Hypothalamus (tissue), 51 donors: ENCODE data around the gene ZNF618.

Source experiments
- DNase-seq, 51 donors: peaks; one replicate each; lab custom pipeline; 2025; lab: John Stamatoyannopoulos, UW

The ZNF618 gene

GRCh38 chr9:114014044-114014443, 137.9 kb downstream of the ZNF618 start:
- DNase-seq = no peak

DNA sequence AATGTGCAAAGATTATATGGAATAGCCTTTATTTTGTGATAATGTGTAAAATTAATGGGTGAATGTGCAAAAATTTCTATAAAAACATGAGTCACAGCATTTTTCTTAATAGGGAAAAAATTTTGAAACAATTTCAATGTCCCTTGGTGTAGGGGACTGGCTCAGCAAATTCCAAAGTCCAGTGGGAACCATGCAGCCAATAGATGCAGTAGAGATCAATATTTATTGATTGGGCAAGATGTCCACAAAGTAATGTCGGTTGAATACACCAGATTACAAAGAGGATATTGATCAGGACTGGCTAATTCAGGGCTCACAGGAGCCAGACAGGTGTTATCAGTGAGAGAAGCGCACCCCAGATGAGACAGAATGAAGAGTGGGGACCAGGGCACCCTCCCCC, 139.5 kb downstream of the ZNF618 start:
- no peak for DNase-seq

DNA sequence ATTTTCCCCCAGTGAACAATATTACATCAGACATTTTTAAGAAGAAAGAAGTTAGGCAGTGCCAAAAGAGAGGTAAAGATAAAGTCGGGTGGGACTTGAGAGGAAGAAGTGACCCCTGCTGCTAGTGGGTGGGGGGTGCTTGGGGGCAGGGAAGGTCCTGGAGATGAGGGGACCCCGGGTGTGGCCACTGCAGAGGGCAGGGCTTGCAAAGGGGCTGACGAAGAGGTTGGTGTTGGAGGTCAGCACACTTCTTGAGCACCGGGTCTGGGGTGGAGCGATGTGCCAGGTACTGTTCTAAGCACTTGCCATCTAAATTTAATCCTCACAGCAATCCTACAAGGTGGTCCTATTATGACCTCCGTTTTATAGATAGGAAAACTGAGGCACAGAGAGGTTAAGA, 140.0 kb downstream of the ZNF618 start:
- DNase-seq = no peak

GRCh38 chr9:114016629-114017423, 140.7 kb downstream of the ZNF618 start:
- DNase-seq = no peak

DNA sequence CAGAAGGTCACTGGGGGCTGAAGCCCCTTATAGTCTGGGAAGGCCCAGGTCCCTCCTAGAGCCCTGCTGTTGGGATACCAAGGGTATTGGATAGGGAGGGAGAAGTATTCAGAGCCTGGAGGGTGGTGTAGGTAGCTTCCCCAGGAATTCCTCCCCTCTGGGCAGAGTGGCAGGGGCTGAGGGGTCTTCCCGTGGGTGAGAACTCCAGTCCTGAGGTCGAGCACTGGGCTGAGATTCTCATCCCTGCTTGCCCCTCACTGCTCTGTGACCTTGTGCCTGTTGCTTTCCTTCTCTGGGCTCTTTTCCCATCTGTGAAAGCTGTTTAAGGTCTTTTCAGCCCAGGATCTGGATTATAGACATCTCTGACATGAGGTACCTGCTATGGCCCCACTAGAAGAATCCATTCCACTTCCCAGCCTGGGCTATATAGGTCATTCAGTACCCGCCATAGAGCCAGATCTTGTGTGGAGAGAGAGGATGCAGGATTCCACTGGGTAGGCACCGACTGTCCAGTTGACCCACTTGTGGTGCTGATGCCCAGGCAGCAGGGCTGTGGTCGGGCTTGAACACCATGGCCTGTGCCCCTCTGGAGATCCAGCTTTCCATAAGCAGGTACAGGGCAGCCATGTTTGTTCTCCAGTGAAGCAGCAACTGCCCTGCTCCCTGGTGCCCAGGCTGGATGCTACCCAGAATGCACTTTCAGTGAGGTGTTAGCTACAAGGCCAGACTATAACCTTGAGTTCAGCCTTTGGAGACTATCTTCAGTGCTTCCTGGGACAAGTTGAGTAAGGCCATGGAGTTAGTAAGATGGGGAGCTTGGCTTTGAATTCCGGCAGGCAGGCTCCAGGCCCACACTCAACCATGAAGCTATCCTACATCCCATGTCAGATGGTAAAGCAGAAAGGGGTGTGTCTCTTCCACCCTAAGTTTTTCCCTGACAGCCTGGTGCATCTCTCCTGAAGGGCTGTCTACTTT, 141.9 kb downstream of the ZNF618 start:
- no peak for DNase-seq

DNA sequence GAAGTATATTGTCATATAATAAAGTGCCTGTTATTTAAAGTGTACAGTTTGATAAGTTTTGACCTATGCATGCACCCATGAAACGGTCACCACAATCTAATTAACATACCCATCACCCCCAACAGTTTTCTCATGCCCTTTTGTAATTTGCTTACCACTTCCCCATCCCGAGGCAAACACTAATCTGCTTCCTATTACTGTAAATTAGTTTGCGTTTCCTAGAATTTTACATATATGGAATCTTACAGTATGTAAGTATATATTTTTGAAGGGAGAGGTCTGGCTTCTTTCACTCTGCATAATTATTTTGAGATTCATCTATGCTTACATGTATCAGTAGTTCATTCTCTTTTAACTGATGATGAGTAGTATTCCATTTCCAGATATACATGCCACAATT, 145.5 kb downstream of the ZNF618 start:
- no peak for DNase-seq

DNA sequence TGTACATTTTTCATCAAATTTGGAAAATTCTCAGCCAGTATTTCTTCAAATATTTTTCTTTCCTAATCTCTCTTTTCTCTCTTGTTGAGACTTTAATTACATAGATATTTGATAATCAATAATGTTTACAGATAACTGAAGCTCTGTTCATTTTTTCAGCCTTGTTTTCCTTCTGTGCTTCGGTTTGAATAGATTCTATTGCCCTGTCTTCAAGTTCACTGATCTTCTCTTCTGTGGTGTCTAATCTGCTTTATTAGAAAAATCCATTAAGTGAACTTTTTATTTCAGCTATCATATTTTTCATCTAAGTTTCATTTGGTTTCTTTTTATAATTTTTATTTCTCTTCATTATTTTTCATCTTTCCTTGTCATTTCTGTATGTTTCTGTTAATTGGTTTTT, 147.9 kb downstream of the ZNF618 start:
- no peak for DNase-seq

- DNase-seq = no peak
Observed at GRCh38 chr9:114025196-114025753, 149.2 kb downstream of the ZNF618 start.

DNA sequence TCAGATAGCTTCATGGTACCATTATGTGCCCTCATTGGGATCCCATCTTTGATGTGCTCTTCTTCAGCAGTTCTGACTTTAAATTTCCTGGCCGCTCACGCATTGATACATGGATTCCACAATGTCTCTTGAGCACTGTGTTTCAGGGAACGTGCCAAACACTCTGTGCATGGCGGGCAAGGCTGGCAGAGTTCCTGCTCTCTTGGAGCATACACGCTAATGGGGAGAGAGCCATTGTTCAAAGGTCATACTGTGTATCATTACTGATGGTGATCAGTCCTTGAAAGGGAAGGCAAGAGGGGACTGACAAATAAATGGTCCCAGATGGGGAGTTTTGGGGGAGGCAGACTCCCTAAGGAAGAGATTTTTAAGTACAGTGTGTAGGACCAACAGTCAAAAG, 149.7 kb downstream of the ZNF618 start:
- DNase-seq = no peak

DNA sequence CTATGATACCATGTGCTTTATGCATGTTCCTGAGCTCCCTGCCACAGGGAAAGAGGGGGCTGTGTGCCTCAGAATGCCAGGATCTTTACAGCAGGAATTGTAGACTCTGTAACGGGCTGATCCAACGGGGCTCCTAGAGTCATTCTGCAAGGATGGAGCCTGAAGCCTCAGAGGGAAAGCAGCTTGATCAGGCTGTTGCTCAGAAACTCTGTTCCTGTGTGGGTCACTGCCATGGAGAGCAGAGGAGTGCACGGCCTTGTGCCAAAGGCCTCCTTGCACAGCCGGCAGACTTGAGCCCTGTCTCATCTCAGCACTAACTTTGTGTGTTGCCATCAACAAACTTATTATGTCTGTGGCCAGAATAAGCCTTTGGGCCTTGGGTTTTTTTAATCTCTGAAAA, 150.2 kb downstream of the ZNF618 start:
- DNase-seq = no peak

DNA sequence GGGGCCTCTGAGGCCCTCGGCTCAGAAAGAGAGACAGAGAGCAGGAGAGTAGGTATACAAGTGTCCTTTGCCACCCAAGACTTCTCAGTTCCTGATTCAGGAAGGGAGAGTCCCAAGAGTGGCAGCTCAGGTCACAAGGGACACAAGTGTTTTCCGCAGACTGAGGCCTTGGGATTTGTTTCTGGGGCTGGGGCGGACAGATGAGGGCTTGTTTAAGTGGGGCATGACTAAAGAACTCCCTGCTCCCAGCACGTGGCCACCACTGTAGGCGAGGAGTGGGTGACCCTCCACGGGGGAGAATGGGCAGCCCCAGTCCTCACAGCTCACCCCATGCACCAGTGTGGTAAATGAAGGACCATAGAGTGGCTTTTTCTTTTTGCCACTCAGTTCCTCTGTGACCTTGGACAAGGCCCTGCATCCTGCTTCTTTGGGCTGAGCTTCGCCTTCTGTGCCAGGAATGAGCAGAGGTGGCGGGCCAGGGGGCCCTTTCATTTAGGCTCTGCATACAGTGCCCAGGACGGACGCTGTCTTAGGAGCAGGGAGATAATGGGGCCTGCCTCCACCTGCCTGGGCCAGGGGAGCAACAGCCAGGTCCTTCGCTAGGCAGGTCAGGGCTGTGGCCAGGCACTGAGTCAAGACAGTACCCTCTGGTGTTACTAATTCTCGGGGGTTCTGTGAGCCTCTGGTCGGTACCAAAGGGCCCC, 151.2 kb downstream of the ZNF618 start:
- DNase-seq = no peak

GRCh38 chr9:114027863-114028465, 151.9 kb downstream of the ZNF618 start:
- no peak for DNase-seq

DNA sequence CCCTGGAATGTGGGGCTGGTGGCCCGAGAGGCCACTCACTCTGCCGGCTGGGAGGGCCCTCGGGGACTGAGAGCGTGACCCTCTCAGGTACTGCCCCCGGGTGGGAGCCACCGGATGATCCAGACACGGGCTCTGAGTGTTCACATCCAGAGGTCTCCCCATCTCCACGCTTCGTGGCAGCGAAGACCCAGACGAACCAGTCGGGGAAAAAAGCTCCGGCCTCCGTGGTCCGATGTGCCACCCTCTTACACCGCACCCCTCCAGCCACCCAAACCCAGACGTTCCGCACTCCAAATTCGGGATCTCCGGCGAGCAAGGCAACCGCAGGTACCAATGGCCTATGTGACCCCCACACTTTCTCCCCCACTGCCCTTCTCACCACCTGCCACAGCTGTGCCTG, 152.5 kb downstream of the ZNF618 start:
- DNase-seq = no peak

- no peak for DNase-seq
Observed at GRCh38 chr9:114029311-114030170, 153.4 kb downstream of the ZNF618 start.

DNA sequence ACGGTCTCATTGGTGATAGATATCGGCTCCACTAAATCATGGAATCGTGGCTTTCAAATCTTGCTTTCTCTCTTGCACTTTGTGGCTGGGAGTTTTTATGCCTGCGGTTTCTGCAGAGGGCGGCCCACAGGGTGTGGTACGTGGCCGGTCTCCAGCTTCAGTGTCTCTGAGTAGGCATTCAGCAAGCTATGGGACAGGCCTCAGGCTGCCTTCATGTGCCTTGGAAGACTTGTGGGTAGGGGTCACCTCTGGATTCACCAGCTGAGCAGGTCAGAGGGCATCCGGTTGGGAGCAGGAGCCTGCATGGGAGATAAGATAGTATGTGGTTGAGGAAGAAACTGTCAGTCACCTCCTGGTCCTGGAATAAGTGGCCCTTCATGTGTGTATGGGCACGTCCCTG, 154.3 kb downstream of the ZNF618 start:
- no peak for DNase-seq

GRCh38 chr9:114031037-114031630, 155.0 kb downstream of the ZNF618 start:
- no peak for DNase-seq

DNA sequence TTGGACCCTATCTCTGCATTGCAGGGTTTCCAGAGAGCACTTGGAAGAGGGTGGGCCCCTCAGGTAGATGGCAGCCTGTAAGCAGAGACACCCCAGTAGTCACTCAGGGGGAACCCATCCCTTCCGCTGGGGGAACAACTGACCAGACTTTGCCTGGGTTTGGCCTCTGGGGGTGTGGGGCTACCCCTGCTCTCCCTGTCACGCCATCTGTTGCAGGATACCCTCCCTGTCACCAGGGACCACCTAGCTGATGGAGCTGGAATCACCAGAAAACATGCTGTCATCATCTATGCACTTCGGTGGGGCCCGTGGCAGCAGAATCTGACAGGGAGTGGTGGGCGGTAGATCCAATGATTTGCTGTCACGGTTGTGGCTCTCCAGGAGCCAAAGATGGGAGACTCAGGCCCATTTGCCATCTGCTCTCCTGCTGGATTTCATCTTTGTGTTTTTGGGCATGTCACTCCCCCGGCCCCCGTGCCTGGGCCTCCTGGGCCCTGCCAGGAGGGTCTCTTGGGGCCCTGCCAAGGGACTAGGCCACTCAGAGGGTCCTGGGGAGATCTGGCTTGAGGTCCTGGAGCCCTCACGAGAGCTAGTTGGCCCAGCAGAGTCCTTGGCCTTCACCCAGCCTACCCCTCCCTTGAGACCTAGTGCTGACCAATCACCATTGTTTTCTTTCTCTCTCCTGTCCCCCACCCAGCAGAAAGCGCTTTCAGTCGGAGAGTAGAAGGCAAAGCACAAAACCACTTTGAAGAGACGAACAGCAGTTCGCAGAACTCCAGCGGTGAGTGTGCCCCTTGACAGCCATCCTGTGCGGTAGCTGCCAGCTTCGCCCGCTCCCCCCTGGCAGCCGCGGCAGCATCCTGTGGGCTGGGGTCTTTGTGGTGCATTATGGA, 156.1 kb downstream of the ZNF618 start:
- DNase-seq = no peak
